Colonic mucosa (tissue), 4 donors: ENCODE data around the gene EFCAB6. TPM values are rescaled to one million over a fixed set of nuclear protein-coding genes. Genes with fewer than 3 reads are reported as not detected.

Experiments
- DNase-seq: peaks from one replicate; pipeline ENCODE4 v3.0.0-alpha.2; 2020
- H3K27ac ChIP-seq: fragments of 200-600 bp; one replicate; pipeline ENCODE4 v1.8.0; 2021
- H3K27me3 ChIP-seq: fragments of 200-600 bp; one replicate; pipeline ENCODE4 v1.8.0; 2021
- H3K36me3 ChIP-seq: fragments of 200-600 bp; one replicate; pipeline ENCODE4 v1.8.0; 2021
- H3K4me1 ChIP-seq: fragments of 200-600 bp; one replicate; pipeline ENCODE4 v1.8.0; 2021; ENCODE audit warnings: mild to moderate bottlenecking
- H3K4me3 ChIP-seq: fragments of 200-600 bp; one replicate; pipeline ENCODE4 v1.8.0; 2021
- H3K9ac ChIP-seq, 2 donors: one replicate each; pipeline ENCODE4 v1.7.0; 2013; ENCODE audit warnings: control low read depth in 2 of 2, low read depth in 2 of 2, low read length in 2 of 2
- H3K9me3 ChIP-seq: fragments of 200-600 bp; one replicate; pipeline ENCODE4 v1.8.0; 2021
- intact Hi-C: fragments of 100-400 bp; cut with DNase I; formaldehyde crosslinking; loops from one replicate; pipeline ENCODE4 v1.14.1; 2022
- total RNA-seq, 2 donors: library from RNA; stranded (reverse); fragmentation: NEBNext Ultra II Directional in 1 of 2; extraction: Animal tissue kit (Norgen Biotek cat#: 25700) in 1 of 2; gene quantifications; one replicate each; pipeline ENCODE4 v1.2.1, GENCODE V29; 2021
- TF ChIP-seq, protein P1 (sequence below): fragments of 200-600 bp; IDR thresholded peaks from one replicate; pipeline ENCODE4 v1.8.0; 2022; ENCODE audit warnings: antibody characterized with exemption, mild to moderate bottlenecking
- donor health status: healthy.
- donor health status: DM: no; HTN: no; CAD: no.
- donor health status: DM: no; HTN: no; CAD: no.

Gene EFCAB6
- total RNA-seq, 2 donors from 2014 or later: 0.35 to 0.80 TPM

- TF ChIP-seq, protein P1, sequence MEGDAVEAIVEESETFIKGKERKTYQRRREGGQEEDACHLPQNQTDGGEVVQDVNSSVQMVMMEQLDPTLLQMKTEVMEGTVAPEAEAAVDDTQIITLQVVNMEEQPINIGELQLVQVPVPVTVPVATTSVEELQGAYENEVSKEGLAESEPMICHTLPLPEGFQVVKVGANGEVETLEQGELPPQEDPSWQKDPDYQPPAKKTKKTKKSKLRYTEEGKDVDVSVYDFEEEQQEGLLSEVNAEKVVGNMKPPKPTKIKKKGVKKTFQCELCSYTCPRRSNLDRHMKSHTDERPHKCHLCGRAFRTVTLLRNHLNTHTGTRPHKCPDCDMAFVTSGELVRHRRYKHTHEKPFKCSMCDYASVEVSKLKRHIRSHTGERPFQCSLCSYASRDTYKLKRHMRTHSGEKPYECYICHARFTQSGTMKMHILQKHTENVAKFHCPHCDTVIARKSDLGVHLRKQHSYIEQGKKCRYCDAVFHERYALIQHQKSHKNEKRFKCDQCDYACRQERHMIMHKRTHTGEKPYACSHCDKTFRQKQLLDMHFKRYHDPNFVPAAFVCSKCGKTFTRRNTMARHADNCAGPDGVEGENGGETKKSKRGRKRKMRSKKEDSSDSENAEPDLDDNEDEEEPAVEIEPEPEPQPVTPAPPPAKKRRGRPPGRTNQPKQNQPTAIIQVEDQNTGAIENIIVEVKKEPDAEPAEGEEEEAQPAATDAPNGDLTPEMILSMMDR: no peak
- Histone ChIP-seq H3K4me3 (no peak overlapping the region), H3K27ac (no peak overlapping the region), H3K27me3 (no peaks in the 10 kb centered on the region), H3K9ac (no peak overlapping the region), H3K36me3 (no peaks in the 10 kb centered on the region), H3K9me3 (no peaks in the 10 kb centered on the region), H3K4me1 (no peaks in the 10 kb centered on the region)
- intact Hi-C loops: no loop called here
- DNase-seq: no peak
These were observed 256.3 kb downstream of the EFCAB6 start for GRCh38 chr22:43555561-43556515.

- no peak overlapping the region for H3K4me3 ChIP-seq
- H3K27ac ChIP-seq: no peak overlapping the region
- intact Hi-C loops: no loop called here
- H3K4me1 ChIP-seq: no peaks in the 10 kb centered on the region
- H3K27me3 ChIP-seq: no peaks in the 10 kb centered on the region
- H3K36me3 ChIP-seq: no peaks in the 10 kb centered on the region
- no peaks in the 10 kb centered on the region for H3K9me3 ChIP-seq
- TF ChIP-seq, protein P1: no peak
- no peak overlapping the region for H3K9ac ChIP-seq
- DNase-seq: no peak
These were observed 257.3 kb downstream of the EFCAB6 start for GRCh38 chr22:43554694-43555365.

DNA sequence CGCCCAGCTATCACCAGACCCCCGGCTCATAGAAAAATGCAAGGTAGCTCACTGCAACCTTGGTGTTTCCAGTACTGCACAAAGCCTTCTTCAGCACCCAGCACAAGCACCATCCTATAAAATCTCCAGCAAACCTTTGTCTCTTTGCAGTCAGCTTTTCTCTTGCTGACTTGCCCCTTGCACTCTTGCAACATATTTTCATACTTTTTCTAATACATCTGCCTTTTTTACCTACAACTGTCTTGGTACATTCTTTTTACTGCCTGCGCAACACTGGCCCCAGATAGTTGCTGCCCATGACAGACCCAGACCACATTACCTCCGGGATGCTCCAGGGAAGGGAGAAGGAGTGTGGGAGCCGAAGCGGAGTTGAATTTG lies 257.9 kb downstream of the EFCAB6 start:
- intact Hi-C loops: no loop called here
- no peak overlapping the region for H3K9ac ChIP-seq
- no peak overlapping the region for H3K4me3 ChIP-seq
- no peaks in the 10 kb centered on the region for H3K9me3 ChIP-seq
- H3K4me1 ChIP-seq: no peaks in the 10 kb centered on the region
- no peaks in the 10 kb centered on the region for H3K27me3 ChIP-seq
- TF ChIP-seq, protein P1: no peak
- no peak overlapping the region for H3K27ac ChIP-seq
- no peak for DNase-seq
- H3K36me3 ChIP-seq: no peaks in the 10 kb centered on the region

DNA sequence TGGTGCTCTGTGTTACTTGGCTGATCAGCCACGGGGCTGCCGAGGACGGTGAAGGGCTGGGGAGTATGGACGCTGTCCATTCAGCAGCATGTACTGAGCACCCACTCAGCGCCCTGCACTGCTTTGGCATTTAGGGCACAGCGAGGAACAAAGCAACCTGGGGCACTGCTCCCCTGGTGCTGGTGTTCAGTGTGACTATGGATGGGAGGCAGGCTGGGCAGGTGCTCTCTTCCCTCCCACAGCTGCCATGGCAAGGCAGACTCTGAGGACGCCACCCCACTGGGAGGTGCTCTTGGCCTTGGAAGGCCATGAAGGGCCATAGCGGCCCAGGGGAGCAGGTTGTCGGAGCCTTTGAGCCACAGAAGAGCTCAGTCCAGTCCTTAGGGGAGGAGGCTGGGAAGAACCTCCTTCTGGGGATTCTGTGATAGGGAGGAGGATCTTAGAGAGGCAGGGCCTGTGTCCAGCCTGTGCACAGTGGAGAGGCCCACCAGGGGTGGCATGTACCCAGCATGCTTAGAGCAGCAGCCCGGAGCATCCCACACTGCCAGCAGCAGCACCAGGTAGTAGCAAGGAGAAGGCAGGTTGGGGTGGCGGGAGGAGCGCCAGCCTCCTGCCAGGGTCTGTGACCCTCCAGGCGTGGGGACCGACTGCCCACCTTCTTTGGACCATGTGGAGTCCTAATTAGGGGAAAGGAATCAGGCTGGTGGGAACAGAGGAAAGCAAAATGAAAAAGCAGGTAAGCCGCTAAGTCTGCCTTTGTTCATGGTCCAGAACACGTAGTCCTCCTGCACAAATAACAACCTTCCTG lies 258.4 kb downstream of the EFCAB6 start:
- no peaks in the 10 kb centered on the region for H3K4me1 ChIP-seq
- H3K4me3 ChIP-seq: no peak overlapping the region
- intact Hi-C loops: no loop called here
- TF ChIP-seq, protein P1: no peak
- H3K9me3 ChIP-seq: no peaks in the 10 kb centered on the region
- no peaks in the 10 kb centered on the region for H3K36me3 ChIP-seq
- no peak overlapping the region for H3K9ac ChIP-seq
- DNase-seq: no peak
- no peak overlapping the region for H3K27ac ChIP-seq
- no peaks in the 10 kb centered on the region for H3K27me3 ChIP-seq

DNA sequence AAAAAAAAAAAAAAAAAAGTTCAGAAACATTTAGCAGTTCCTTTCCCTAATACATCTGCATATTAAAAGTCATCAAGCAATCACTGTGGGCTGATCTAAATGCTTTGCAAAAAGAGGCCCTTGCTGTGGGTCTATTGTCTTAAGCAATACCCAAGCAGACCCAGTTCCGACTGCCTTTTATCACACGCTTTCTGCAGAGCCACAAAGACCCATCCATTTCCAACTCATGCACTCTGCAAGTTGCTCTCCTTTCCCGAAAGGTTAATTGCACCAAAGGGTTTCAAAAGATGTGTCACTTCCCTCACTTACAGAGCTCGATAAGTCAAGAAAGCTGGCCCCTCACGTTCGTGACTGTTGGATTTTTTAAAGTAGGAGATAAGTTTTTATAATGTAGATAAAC lies 261.4 kb downstream of the EFCAB6 start:
- Histone ChIP-seq H3K36me3 (no peaks in the 10 kb centered on the region), H3K9ac (no peak overlapping the region), H3K4me1 (no peaks in the 10 kb centered on the region), H3K27me3 (no peaks in the 10 kb centered on the region), H3K4me3 (no peak overlapping the region), H3K9me3 (no peaks in the 10 kb centered on the region), H3K27ac (no peak overlapping the region)
- intact Hi-C loops: no loop called here
- TF ChIP-seq, protein P1: no peak
- no peak for DNase-seq
